Thymus (tissue), 14 donors: ENCODE data around the gene UPK3BL1. TPM values are rescaled to one million over a fixed set of nuclear protein-coding genes. Genes with fewer than 3 reads are reported as not detected.
"Not testable (repeated sequence)": the region's sequence is repeated elsewhere in the genome, so short reads cannot be mapped to it uniquely, and the experiment has no call there.

Experiments
- DNase-seq, 9 donors: peaks; one replicate each; pipeline ENCODE4 v3.0.0-alpha.2; 2013; ENCODE audit warnings: low spot score in 9 of 9, low read depth in 6 of 9, missing footprints in 1 of 9
- H3K27ac ChIP-seq, 2 donors: one replicate each; pipeline ENCODE4 v1.5.1; 2013; ENCODE audit warnings: control low read depth in 1 of 2, low read depth in 1 of 2, low read length in 1 of 2, mild to moderate bottlenecking in 1 of 2, moderate library complexity in 1 of 2
- H3K27me3 ChIP-seq, 2 donors: one replicate each; pipeline ENCODE4 v1.5.1; 2013; ENCODE audit warnings: low read length in 1 of 2; ENCODE audit not compliant: control insufficient read depth in 2 of 2, insufficient read depth in 1 of 2
- H3K36me3 ChIP-seq, 2 donors: one replicate each; pipeline ENCODE4 v1.5.1; 2013; ENCODE audit warnings: low read length in 1 of 2, mild to moderate bottlenecking in 1 of 2, moderate library complexity in 1 of 2; ENCODE audit not compliant: control insufficient read depth in 2 of 2, insufficient read depth in 2 of 2
- H3K4me1 ChIP-seq, 2 donors: one replicate each; pipeline ENCODE4 v1.5.1; 2013; ENCODE audit warnings: low read length in 2 of 2; ENCODE audit not compliant: control insufficient read depth in 2 of 2, insufficient read depth in 2 of 2
- H3K4me3 ChIP-seq, 2 donors: one replicate each; pipeline ENCODE4 v1.5.1; 2013; ENCODE audit warnings: low read length in 2 of 2, control low read depth in 1 of 2, mild to moderate bottlenecking in 1 of 2
- H3K9me3 ChIP-seq, 2 donors: one replicate each; pipeline ENCODE4 v1.5.1; 2013; ENCODE audit warnings: low read length in 1 of 2, mild to moderate bottlenecking in 1 of 2; ENCODE audit not compliant: control insufficient read depth in 2 of 2, insufficient read depth in 1 of 2
- WGBS: extraction: QIAGEN DNeasy Blood & Tissue Kit; methylation state at CpG from one replicate; pipeline ENCODE4 v1.1.7; 2013; 5-methylcytosine and 5-hydroxymethylcytosine counted together
- long read RNA-seq, 10 donors: transcript quantifications; one replicate each; lab custom pipeline, GENCODE V29; 2026
- polyA plus RNA-seq: library from polyadenylated mRNA; stranded (reverse); fragments of 200-250 nt; gene quantifications from one replicate; pipeline ENCODE4 v1.2.3, GENCODE V29; 2013
- total RNA-seq: library from RNA; stranded (reverse); fragments of 120-200 nt; gene quantifications from one replicate; pipeline ENCODE4 v1.2.4, GENCODE V29; 2013
- donor health status: healthy.

The UPK3BL1 gene
- total RNA-seq (11.5 TPM), polyA plus RNA-seq (256 TPM)
- long read RNA-seq, donor 1: 0 reads
- long read RNA-seq, donor 2: 0 reads
- long read RNA-seq, donor 3: 0 reads
- long read RNA-seq, donor 4, partial matches to known transcripts: 0 of 4 reads
- long read RNA-seq, donor 4, other reads (novel, unspliced or antisense): 0 of 4 reads
- long read RNA-seq, donor 5, partial matches to known transcripts: 0 of 4 reads
- long read RNA-seq, donor 5, other reads (novel, unspliced or antisense): 0 of 4 reads
- long read RNA-seq, donor 6, partial matches to known transcripts: 0 of 1 reads
- long read RNA-seq, donor 6, other reads (novel, unspliced or antisense): 0 of 1 reads
- long read RNA-seq, donor 7, partial matches to known transcripts: 0 of 4 reads
- long read RNA-seq, donor 7, other reads (novel, unspliced or antisense): 0 of 4 reads
- long read RNA-seq, donor 8, partial matches to known transcripts: 0 of 3 reads
- long read RNA-seq, donor 8, other reads (novel, unspliced or antisense): 0 of 3 reads
- long read RNA-seq, donor 9, transcript UPK3BL1-201 (6 exons, 1,342 nt): major isoform, 5 of 5 reads
- long read RNA-seq, donor 9, partial matches to known transcripts: 0 of 5 reads
- long read RNA-seq, donor 9, other reads (novel, unspliced or antisense): 0 of 5 reads
- long read RNA-seq, donor 10: 0 reads

GRCh38 chr7:102642691-102643090 lies at the start of gene UPK3BL1:
TSS of gene UPK3BL1 (minus strand) at chr7:102642791. CDS start at chr7:102642741, 50 bp downstream.
- not testable (repeated sequence) for H3K27ac ChIP-seq, DNase-seq, H3K4me1 ChIP-seq, H3K36me3 ChIP-seq, H3K27me3 ChIP-seq, H3K9me3 ChIP-seq, H3K4me3 ChIP-seq
- no CpG with 5 or more reads among the region's 9 CpGs for WGBS

GRCh38 chr7:102690602-102691001 lies 48.0 kb upstream of the UPK3BL1 start:
- WGBS: 92% methylated on average over 4 of the region's 6 CpGs
- H3K4me3 ChIP-seq, H3K36me3 ChIP-seq, H3K4me1 ChIP-seq, DNase-seq, H3K27ac ChIP-seq, H3K9me3 ChIP-seq, H3K27me3 ChIP-seq: not testable (repeated sequence)

GRCh38 chr7:102689436-102690282 lies 47.1 kb upstream of the UPK3BL1 start:
- DNase-seq: peak in 3 of 9 donors; percentile 6 to 20 (median 12)

GRCh38 chr7:102688299-102689036 lies 45.9 kb upstream of the UPK3BL1 start:
- DNase-seq, H3K4me3 ChIP-seq: not testable (repeated sequence)
- no CpG with 5 or more reads among the region's 37 CpGs for WGBS

More at GRCh38 chr7:102689436-102690282, 47.1 kb upstream of the UPK3BL1 start:
- H3K27ac ChIP-seq, H3K9me3 ChIP-seq, H3K36me3 ChIP-seq, H3K27me3 ChIP-seq, H3K4me1 ChIP-seq: not testable (repeated sequence)
- peak overlapping the region; percentile 13 to 26 for H3K4me3 ChIP-seq
- 2% methylated on average over 14 of the region's 74 CpGs for WGBS

GRCh38 chr7:102682560-102682959 lies 40.0 kb upstream of the UPK3BL1 start:
- H3K4me3 ChIP-seq, H3K4me1 ChIP-seq, H3K36me3 ChIP-seq, H3K9me3 ChIP-seq, H3K27me3 ChIP-seq, H3K27ac ChIP-seq, DNase-seq: not testable (repeated sequence)
- no CpG with 5 or more reads among the region's 5 CpGs for WGBS

More at GRCh38 chr7:102688299-102689036, 45.9 kb upstream of the UPK3BL1 start:
- H3K36me3 ChIP-seq, H3K9me3 ChIP-seq, H3K27ac ChIP-seq, H3K27me3 ChIP-seq, H3K4me1 ChIP-seq: not testable (repeated sequence)

- H3K27ac ChIP-seq, H3K27me3 ChIP-seq: not testable (repeated sequence)
- no CpG with 5 or more reads among the region's 5 CpGs for WGBS
These were observed 38.2 kb upstream of the UPK3BL1 start for GRCh38 chr7:102680780-102681179.

GRCh38 chr7:102675545-102675944 lies 33.0 kb upstream of the UPK3BL1 start:
- H3K27ac ChIP-seq, DNase-seq, H3K36me3 ChIP-seq, H3K4me1 ChIP-seq, H3K4me3 ChIP-seq, H3K27me3 ChIP-seq, H3K9me3 ChIP-seq: not testable (repeated sequence)
- WGBS: 89% methylated on average over 1 of the region's 2 CpGs

More at GRCh38 chr7:102680780-102681179, 38.2 kb upstream of the UPK3BL1 start:
- H3K9me3 ChIP-seq, H3K36me3 ChIP-seq, H3K4me3 ChIP-seq, H3K4me1 ChIP-seq, DNase-seq: not testable (repeated sequence)

- H3K9me3 ChIP-seq, DNase-seq, H3K36me3 ChIP-seq, H3K4me3 ChIP-seq, H3K27ac ChIP-seq, H3K27me3 ChIP-seq, H3K4me1 ChIP-seq: not testable (repeated sequence)
- no CpG with 5 or more reads among the region's 9 CpGs for whole genome bisulfite sequencing
These were observed 31.0 kb upstream of the UPK3BL1 start for GRCh38 chr7:102673447-102674067.
